Stimulated activated CD8-positive, alpha-beta memory T cell treated with anti-CD3 and anti-CD28 coated beads, Interleukin-7, amount 100 ng/mL, for 4 hours (primary cell): ENCODE results near the gene PDCD2L.
A peak's percentile ranks its signal among the peaks of the same experiment; 100 is the strongest.
"Not testable (repeated sequence)": the region's sequence is repeated elsewhere in the genome, so short reads cannot be mapped to it uniquely, and the experiment has no call there.

ENCODE experiments used
- DNase-seq, 2 donors: peaks; one replicate each; pipeline ENCODE4 v3.0.0-alpha.2; 2020; ENCODE audit warnings: low read depth in 2 of 2

Gene PDCD2L, protein sequence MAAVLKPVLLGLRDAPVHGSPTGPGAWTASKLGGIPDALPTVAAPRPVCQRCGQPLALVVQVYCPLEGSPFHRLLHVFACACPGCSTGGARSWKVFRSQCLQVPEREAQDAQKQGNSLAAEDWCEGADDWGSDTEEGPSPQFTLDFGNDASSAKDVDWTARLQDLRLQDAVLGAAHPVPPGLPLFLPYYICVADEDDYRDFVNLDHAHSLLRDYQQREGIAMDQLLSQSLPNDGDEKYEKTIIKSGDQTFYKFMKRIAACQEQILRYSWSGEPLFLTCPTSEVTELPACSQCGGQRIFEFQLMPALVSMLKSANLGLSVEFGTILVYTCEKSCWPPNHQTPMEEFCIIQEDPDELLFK

DNA sequence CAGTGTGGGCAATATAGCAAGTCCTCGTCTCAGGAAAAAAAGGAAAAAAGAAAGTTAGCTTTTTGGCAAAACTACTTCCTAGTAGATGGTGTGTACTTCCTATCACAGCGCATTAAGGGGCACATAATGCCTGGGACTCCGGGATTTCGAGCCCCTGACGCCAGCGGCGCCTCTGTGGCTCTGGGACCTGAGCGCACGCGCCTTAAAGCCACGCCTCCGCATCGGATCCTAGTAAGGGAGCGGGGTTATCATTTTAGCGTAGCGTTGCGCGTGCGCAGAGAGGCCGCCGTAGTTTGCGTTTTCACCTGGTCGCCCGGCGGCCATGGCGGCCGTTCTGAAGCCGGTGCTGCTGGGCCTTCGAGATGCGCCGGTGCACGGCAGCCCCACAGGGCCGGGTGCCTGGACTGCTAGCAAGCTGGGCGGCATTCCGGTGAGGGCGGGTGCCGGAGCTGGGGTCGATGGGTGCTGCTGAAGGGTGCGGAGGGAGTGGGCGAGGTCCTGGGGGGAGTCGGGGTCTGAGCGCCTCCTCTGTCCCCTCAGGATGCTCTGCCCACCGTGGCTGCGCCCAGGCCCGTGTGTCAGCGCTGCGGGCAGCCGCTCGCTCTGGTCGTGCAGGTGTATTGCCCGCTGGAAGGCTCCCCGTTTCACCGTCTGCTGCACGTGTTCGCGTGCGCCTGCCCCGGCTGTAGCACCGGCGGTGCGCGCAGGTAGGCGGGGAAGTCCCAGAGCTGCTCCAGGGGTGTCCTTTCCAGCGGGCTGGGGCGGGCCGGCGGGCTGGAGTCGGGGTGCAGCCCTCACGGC, at the start of gene PDCD2L:
Gene PDCD2L (plus strand): TSS at position 291 of the 801 bp plus-strand sequence. CDS start 32 bp downstream, at position 323.
- DNase-seq = peak; percentile 88 to 91

- no peak for DNase-seq
Observed at GRCh38 chr19:34355201-34355600, 49.0 kb upstream of the PDCD2L start.

GRCh38 chr19:34356875-34357274, 47.3 kb upstream of the PDCD2L start:
- DNase-seq = no peak

DNA sequence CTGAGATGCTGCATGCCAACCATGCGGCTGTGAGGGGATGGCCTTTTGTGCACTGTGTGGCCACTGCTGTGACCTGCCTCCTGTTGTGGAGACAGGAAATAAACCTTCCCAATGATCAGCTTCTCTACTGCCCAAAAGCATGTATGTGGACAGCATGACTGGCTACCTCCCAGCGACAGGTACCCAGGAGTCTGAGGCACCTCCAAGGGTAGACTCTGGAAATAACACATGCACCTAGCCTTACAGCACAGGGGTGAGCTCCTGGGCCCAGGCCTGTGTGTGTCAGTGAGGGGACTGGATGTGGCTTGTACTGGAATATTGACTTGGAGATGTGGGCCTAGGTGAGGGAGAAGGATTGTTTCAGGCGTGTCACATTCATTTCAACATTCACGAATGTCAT, 46.8 kb upstream of the PDCD2L start:
- DNase-seq = no peak

GRCh38 chr19:34359140-34359953, 44.9 kb upstream of the PDCD2L start:
- peak; percentile 91 to 92 for DNase-seq

DNA sequence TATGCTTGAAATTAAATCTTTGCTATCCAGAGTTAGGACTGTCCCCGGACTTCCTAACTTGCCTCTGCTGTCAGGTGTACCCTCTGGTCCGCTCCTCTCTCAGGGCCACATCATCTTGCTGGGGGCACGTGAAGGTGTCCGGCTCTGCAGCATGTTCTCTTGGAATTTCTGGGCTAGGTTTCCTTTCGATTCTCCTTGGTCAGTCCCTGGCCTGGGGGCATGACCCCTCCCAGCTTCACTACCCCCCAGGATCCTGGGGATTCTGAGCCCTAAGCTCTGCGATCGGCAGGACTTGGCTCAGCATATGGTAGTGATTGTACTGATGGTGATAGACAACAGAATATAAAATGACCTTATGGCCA, 44.3 kb upstream of the PDCD2L start:
- no peak for DNase-seq

DNA sequence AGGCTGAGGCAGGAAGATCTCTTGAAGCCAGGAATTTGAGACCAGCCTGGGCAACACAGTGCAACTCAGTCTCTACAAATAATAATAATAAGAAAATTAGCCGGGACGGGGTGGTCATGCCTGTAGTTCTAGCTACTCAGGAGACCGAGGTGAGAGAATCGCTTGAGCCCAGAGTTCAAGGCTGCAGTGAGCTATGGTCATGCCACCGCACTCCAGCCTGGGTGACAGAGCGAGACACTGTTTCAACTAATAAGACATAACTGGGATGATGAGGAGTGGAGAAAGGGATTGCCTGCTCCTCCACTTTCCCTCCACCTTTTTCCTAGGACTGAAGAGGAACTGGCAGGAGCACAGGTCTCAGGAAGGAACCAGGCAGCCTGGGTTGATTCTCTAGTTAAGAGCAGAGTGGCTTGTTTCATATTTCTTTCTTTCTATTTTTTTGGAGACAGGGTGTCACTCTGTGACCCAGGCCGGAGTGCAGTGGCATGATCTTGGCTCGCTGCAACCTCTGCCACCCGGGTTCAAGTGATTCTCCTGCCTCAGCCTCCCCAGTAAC, 43.8 kb upstream of the PDCD2L start:
- no peak for DNase-seq

GRCh38 chr19:34362679-34363069, 41.5 kb upstream of the PDCD2L start:
- DNase-seq = no peak

DNA sequence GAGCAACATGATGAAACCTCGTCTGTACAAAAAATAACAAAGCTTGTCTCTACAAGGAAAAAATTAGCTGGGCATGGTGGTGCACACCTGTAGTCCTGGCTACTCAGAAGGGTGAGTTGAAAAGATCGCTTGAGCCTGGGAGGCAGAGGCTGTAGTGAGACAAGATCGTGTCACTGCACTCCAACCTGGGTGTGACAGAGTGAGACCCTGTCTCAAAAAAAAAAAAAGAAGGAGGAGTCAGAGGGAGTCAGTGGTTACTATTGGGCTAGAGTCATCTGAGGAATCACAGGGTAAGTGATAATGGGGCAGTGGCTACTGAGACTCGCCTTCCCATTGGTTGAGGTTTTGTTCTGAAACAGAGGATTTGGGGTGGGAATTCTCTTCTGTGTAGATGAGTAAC, 41.1 kb upstream of the PDCD2L start:
- no peak for DNase-seq

DNA sequence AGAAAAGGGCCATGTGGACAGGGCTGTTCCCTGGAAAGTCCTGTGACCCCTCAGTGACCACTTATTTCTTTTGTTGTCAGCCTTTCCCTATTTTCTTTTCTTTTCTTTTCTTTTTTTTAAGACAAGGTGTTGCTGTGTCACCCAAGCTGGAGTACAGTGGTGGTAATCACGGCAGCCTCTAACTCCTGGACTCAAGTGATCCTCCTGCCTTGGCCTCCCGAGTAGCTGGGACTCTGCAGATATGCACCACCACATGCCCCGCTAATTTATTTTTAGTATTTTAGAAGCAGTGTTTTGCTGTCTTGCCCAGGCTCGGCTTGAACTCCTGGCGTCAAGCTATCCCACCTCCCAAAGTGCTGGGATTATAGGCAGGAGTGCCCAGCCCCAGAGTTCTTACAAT, 40.3 kb upstream of the PDCD2L start:
- DNase-seq = no peak

DNA sequence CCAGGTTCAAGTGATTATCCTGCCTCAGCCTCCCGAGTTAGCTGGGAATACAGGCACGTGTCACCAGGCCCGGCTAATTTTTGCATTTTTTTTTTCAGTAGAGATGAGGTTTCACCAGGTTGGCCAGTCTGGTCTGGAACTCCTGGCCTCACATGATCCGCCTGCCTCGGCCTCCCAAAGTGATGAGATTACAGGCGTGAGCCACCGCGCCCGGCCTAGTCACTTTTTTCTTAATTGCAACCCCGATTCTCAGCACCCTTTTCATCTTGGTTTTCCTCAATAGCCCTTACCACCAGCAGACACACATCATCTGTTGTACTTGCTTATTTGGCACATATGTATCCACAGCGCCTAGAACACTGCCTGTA, 39.8 kb upstream of the PDCD2L start:
- no peak for DNase-seq

GRCh38 chr19:34364830-34365462, 39.3 kb upstream of the PDCD2L start, which contains the start of gene GPI:
GPI (plus strand) TSS chr19:34365196; CDS start chr19:34365267, 71 bp downstream.
- peak; percentile 27 to 66 for DNase-seq

- DNase-seq = no peak
Observed at GRCh38 chr19:34365463-34366401, 38.5 kb upstream of the PDCD2L start.

DNA sequence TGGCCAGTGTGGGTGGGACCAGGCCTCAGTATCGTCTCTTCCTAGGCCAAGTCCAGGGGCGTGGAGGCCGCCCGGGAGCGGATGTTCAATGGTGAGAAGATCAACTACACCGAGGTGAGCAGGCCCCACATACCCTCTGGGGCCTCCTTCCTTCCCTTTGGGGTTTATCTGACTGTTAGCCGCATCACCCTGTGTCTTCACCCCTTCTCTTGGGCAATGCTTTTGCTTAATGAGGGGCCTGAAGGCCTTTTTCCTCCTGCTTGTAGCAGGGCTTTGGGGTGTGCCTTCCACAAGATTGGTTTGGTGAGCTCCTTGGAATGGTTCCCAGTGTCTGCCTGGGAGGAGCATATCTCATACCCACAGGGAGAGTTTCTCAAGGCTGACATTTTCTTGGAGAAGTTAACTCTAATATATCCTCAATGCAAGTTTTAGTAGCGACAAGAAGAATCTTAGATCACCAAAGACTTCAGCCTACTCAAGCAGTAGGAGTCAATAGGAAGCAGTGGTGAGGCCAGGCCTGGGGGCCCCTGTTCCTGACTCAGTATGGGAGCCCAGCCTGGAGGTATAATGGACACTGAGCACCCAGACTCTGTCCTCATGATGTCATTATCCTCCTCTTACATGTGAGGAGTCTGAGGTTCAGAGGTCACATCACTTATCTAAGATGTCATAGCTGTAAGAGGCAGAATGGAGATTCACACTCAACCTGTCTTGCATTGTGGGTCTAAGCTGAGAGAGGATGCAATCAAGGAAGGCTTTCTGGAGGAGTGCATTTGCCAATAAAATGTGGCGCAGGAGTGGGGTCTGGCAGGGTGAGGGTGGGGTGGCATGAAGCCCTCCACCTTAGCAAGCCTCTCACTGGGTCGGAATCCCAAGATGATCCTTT, 37.2 kb upstream of the PDCD2L start:
- no peak for DNase-seq

- no peak for DNase-seq
Observed at GRCh38 chr19:34367624-34367957, 36.6 kb upstream of the PDCD2L start.

GRCh38 chr19:34368338-34368737, 35.9 kb upstream of the PDCD2L start:
- DNase-seq = no peak

DNA sequence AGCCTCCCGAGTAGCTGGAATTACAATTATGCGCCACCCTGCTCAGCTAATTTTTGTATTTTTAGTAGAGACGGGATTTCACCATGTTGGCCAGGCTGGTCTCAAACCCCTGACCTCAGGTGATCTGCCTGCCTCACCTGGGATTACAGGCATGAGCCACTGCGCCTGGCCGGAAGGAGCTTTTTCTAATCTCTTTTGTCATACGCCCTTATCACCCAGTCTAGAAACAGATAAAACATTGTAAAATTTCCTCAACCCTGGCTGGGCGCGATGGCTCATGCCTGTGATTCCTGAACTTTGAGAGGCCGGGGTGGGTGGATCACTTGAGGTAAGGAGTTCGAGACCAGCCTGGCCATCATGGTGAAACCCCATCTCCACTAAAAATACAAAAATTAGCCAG, 35.0 kb upstream of the PDCD2L start:
- not testable (repeated sequence) for DNase-seq

- DNase-seq = no peak
Observed at GRCh38 chr19:34370117-34370516, 34.1 kb upstream of the PDCD2L start.

DNA sequence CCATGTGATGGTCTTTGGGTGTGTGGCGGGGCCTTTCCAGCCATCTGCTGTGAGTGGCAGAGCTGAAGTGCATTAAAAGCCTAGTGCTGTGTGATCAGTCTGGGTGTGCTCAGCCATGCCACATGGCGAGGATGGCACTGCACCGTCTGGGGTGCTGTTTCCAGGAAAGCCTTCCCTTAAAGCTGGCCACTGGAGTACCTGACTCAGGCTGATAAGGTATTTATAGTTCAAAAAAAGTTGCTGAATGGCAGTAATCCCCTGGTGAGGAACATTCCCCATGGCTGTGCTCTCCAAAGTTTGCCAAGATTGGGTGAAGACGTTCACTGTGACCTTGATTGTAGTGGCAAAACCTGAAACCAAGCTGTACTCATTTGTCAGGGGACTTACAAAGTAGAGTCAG, 33.2 kb upstream of the PDCD2L start:
- DNase-seq = no peak
